Astrocyte (in vitro differentiated cells and primary cell): ENCODE data around the gene LIPT2. TPM values are rescaled to one million over a fixed set of nuclear protein-coding genes. Genes with fewer than 3 reads are reported as not detected.

ENCODE experiments used
- DNase-seq: peaks from one replicate; pipeline ENCODE4 v3.0.0-alpha.2; 2010; ENCODE audit warnings: low read depth
- FAIRE-seq: peaks from 2 replicates; lab custom pipeline; 2011; peaks lifted over from hg19 to GRCh38; lab: Jason Lieb, UNC
- H2AFZ ChIP-seq: 2 replicates; pipeline ENCODE4 v1.6.0; 2012; ENCODE audit warnings: low read depth, low read length, inconsistent platforms
- H3K27ac ChIP-seq: 2 replicates; pipeline ENCODE4 v1.5.1; 2011; ENCODE audit warnings: low read depth, low read length, inconsistent platforms
- H3K27me3 ChIP-seq: 2 replicates; pipeline ENCODE4 v1.6.0; 2011; ENCODE audit warnings: low read length, inconsistent platforms; ENCODE audit not compliant: insufficient read depth
- H3K36me3 ChIP-seq: 2 replicates; pipeline ENCODE4 v1.5.1; 2011; ENCODE audit warnings: low read length, inconsistent platforms; ENCODE audit not compliant: insufficient read depth
- H3K4me1 ChIP-seq: 2 replicates; pipeline ENCODE4 v1.5.1; 2011; ENCODE audit warnings: low read length, inconsistent platforms; ENCODE audit not compliant: insufficient read depth
- H3K4me2 ChIP-seq: 2 replicates; pipeline ENCODE4 v1.6.0; 2012; ENCODE audit warnings: low read length, inconsistent platforms
- H3K4me3 ChIP-seq: 2 replicates; pipeline ENCODE4 v1.5.1; 2011; ENCODE audit warnings: low read depth, mild to moderate bottlenecking, low read length, inconsistent platforms; ENCODE audit not compliant: insufficient read depth
- H3K79me2 ChIP-seq: 2 replicates; pipeline ENCODE4 v1.6.0; 2012; ENCODE audit warnings: mild to moderate bottlenecking, low read length, inconsistent platforms; ENCODE audit not compliant: insufficient read depth
- H3K9ac ChIP-seq: 2 replicates; pipeline ENCODE4 v1.6.0; 2012; ENCODE audit warnings: mild to moderate bottlenecking, low read length, inconsistent platforms
- H3K9me3 ChIP-seq: 2 replicates; pipeline ENCODE4 v1.5.1; 2012; ENCODE audit warnings: low read depth, mild to moderate bottlenecking, low read length, inconsistent platforms; ENCODE audit not compliant: insufficient read depth
- H4K20me1 ChIP-seq: 2 replicates; pipeline ENCODE4 v1.6.0; 2012; ENCODE audit warnings: low read length, inconsistent platforms; ENCODE audit not compliant: insufficient read depth
- H3K27ac Mint-ChIP-seq: one replicate; pipeline ENCODE4 v1.8.0; 2021; ENCODE audit warnings: mild to moderate bottlenecking, mixed read lengths; ENCODE audit not compliant: unreplicated experiment
- H3K27me3 Mint-ChIP-seq: one replicate; pipeline ENCODE4 v1.8.0; 2021; ENCODE audit warnings: low read depth, mixed read lengths; ENCODE audit not compliant: unreplicated experiment
- H3K36me3 Mint-ChIP-seq: one replicate; pipeline ENCODE4 v1.8.0; 2021; ENCODE audit warnings: low read depth, mixed read lengths; ENCODE audit not compliant: unreplicated experiment
- H3K4me1 Mint-ChIP-seq: one replicate; pipeline ENCODE4 v1.8.0; 2021; ENCODE audit warnings: low read depth, mixed read lengths; ENCODE audit not compliant: unreplicated experiment
- H3K4me3 Mint-ChIP-seq: one replicate; pipeline ENCODE4 v1.8.0; 2021; ENCODE audit warnings: mild to moderate bottlenecking, moderate library complexity, mixed read lengths; ENCODE audit not compliant: unreplicated experiment
- H3K9me3 Mint-ChIP-seq: one replicate; pipeline ENCODE4 v1.8.0; 2021; ENCODE audit warnings: mild to moderate bottlenecking, mixed read lengths; ENCODE audit not compliant: unreplicated experiment
- EZH2 ChIP-seq: IDR thresholded peaks from 2 replicates; pipeline ENCODE4 v1.6.1; 2012; ENCODE audit warnings: mild to moderate bottlenecking, low read length, inconsistent platforms; ENCODE audit not compliant: insufficient read depth
- total RNA-seq: library from RNA; stranded (reverse); gene quantifications from 2 replicates; pipeline ENCODE4 v1.2.1, GENCODE V29; 2021
- TF ChIP-seq, protein P1 (sequence below): IDR thresholded peaks from 2 replicates; pipeline ENCODE4 v1.5.1; 2011; ENCODE audit warnings: low read depth, mild to moderate bottlenecking, inconsistent platforms, low read length, moderate library complexity; ENCODE audit not compliant: insufficient read depth

LIPT2 gene
- total RNA-seq, 1 donor from 2014 or later = 2.0 TPM

DNA sequence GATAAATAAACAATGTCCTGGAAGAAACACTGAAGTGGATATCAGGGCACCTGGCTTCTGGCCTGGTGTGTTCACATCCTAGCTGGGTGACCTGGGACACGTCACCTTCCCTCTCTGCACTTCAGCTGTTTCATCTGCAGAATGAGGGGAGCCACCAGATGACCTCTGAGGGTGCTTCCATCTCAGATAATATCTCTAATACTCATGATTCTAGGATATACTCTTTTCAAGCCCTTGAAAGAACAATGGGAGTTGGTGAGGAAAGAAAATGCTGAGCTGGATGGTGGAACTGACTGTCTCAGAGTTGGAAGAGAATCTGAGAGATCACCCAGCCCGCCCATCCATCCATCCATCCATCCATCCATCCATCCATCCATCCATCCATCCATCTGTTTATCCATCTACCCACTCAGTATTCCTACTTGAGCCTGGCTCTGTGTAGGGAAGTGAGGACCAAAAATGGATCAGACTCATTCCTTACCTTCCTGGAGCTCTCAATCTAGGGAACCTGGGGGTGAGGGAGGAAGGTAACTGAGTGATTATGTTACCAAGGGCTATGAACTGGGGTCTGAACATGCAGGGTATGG lies 28.2 kb upstream of the LIPT2 start:
- Mint-ChIP-seq H3K9me3 (no peaks in the 10 kb centered on the region), H3K4me1 (no peaks in the 10 kb centered on the region), H3K4me3 (no peak overlapping the region), H3K27me3 (peaks cover 4% of the 10 kb centered on the region), H3K36me3 (no peaks in the 10 kb centered on the region), H3K27ac (no peak overlapping the region)
- H3K4me2 ChIP-seq = no peak overlapping the region
- no peak for DNase-seq
- no peaks in the 10 kb centered on the region for H3K4me1 ChIP-seq
- no peaks in the 10 kb centered on the region for H3K79me2 ChIP-seq
- no peak overlapping the region for H3K9ac ChIP-seq
- H3K9me3 ChIP-seq = no peaks in the 10 kb centered on the region
- no peaks in the 10 kb centered on the region for H4K20me1 ChIP-seq
- H2AFZ ChIP-seq = no peak overlapping the region
- no peaks in the 10 kb centered on the region for H3K36me3 ChIP-seq
- H3K27me3 ChIP-seq = peaks cover 3% of the 10 kb centered on the region
- no peak overlapping the region for H3K27ac ChIP-seq
- no peak for FAIRE-seq
- TF ChIP-seq, protein P1, sequence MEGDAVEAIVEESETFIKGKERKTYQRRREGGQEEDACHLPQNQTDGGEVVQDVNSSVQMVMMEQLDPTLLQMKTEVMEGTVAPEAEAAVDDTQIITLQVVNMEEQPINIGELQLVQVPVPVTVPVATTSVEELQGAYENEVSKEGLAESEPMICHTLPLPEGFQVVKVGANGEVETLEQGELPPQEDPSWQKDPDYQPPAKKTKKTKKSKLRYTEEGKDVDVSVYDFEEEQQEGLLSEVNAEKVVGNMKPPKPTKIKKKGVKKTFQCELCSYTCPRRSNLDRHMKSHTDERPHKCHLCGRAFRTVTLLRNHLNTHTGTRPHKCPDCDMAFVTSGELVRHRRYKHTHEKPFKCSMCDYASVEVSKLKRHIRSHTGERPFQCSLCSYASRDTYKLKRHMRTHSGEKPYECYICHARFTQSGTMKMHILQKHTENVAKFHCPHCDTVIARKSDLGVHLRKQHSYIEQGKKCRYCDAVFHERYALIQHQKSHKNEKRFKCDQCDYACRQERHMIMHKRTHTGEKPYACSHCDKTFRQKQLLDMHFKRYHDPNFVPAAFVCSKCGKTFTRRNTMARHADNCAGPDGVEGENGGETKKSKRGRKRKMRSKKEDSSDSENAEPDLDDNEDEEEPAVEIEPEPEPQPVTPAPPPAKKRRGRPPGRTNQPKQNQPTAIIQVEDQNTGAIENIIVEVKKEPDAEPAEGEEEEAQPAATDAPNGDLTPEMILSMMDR = no peak
- no peak for TF ChIP-seq EZH2
- no peak overlapping the region for H3K4me3 ChIP-seq

DNA sequence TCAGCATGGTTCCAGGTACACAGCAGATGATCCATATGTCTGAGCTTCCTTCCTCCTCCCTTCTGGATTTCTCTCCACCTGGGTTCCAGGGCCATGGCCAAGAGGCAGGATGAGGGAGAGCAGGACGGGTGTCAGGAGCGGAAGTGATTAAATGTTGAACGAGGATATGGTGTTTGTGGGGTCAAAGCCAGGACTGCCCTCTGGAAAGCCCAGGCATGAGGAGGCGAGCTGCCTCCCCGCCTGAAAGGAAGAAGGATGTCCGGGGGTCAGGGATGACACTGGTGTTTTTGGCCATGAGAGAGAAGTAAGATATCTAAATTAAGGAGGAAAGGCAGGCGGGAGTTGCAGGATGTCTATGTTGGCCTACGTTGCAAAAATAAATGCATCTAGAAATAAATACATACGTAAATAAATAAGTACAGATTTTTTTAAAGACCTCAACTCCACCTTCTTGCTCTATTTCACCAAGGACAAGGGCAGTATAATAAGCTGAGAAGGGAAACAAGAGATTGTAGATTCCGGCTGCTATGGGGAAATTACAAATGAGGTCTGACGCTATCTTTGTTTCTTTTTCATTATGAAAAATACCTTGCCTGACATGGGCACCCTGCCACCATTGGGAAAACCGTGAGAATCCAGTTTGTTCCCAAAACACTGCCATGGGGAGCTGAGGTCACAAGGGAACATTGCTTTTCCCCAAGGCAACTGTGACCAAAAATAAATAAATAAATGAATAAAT lies 27.6 kb upstream of the LIPT2 start:
- TF ChIP-seq, protein P1 = no peak
- TF ChIP-seq EZH2 = no peak
- H3K27ac Mint-ChIP-seq = no peak overlapping the region
- H3K4me3 ChIP-seq = no peak overlapping the region
- no peaks in the 10 kb centered on the region for H3K36me3 Mint-ChIP-seq
- no peak for FAIRE-seq
- H4K20me1 ChIP-seq = no peaks in the 10 kb centered on the region
- no peak overlapping the region for H3K4me2 ChIP-seq
- no peak overlapping the region for H2AFZ ChIP-seq
- H3K9me3 ChIP-seq = no peaks in the 10 kb centered on the region
- H3K36me3 ChIP-seq = no peaks in the 10 kb centered on the region
- no peaks in the 10 kb centered on the region for H3K79me2 ChIP-seq
- H3K4me3 Mint-ChIP-seq = no peak overlapping the region
- H3K4me1 Mint-ChIP-seq = no peaks in the 10 kb centered on the region
- no peak for DNase-seq
- H3K27me3 Mint-ChIP-seq = peaks cover 4% of the 10 kb centered on the region
- no peaks in the 10 kb centered on the region for H3K4me1 ChIP-seq
- H3K9ac ChIP-seq = no peak overlapping the region
- H3K9me3 Mint-ChIP-seq = no peaks in the 10 kb centered on the region
- peaks cover 3% of the 10 kb centered on the region for H3K27me3 ChIP-seq
- no peak overlapping the region for H3K27ac ChIP-seq

DNA sequence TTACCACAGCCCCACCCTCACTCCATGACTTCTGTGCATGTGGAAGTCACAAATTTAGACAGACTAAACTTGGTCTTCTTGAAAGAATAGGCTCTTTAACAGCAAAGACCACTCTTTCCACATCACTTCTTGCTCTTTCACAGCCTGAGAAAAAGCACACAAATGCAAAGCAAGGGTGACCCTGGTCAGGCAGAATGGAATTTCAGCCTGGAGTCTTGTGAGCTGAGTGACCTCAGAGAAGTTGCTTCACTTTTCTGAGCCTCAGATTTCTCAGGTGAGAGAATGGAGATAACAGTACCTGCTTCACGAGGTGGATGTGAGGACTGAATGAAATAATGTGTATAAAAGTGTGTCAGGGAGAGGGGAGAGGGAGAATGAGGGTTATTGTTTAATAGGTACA lies 26.8 kb upstream of the LIPT2 start:
- FAIRE-seq (no peak), DNase-seq (no peak)
- H3K9me3 ChIP-seq = no peaks in the 10 kb centered on the region
- no peaks in the 10 kb centered on the region for H4K20me1 ChIP-seq
- H3K79me2 ChIP-seq = no peaks in the 10 kb centered on the region
- Mint-ChIP-seq H3K4me3 (no peak overlapping the region), H3K27ac (no peak overlapping the region), H3K27me3 (peaks cover 4% of the 10 kb centered on the region), H3K36me3 (no peaks in the 10 kb centered on the region), H3K9me3 (no peaks in the 10 kb centered on the region), H3K4me1 (no peaks in the 10 kb centered on the region)
- peaks cover 3% of the 10 kb centered on the region for H3K27me3 ChIP-seq
- no peak overlapping the region for H3K9ac ChIP-seq
- H3K27ac ChIP-seq = no peak overlapping the region
- no peak overlapping the region for H3K4me3 ChIP-seq
- no peaks in the 10 kb centered on the region for H3K36me3 ChIP-seq
- TF ChIP-seq, protein P1 = no peak
- TF ChIP-seq EZH2 = no peak
- no peak overlapping the region for H3K4me2 ChIP-seq
- H2AFZ ChIP-seq = no peak overlapping the region
- H3K4me1 ChIP-seq = no peaks in the 10 kb centered on the region
